HuH-7 (cell line): ENCODE results near the gene TCERG1L.

ENCODE experiments used
- DNase-seq: peaks from one replicate; pipeline ENCODE4 v3.0.0; 2011; ENCODE audit warnings: low spot score

The TCERG1L gene

DNA sequence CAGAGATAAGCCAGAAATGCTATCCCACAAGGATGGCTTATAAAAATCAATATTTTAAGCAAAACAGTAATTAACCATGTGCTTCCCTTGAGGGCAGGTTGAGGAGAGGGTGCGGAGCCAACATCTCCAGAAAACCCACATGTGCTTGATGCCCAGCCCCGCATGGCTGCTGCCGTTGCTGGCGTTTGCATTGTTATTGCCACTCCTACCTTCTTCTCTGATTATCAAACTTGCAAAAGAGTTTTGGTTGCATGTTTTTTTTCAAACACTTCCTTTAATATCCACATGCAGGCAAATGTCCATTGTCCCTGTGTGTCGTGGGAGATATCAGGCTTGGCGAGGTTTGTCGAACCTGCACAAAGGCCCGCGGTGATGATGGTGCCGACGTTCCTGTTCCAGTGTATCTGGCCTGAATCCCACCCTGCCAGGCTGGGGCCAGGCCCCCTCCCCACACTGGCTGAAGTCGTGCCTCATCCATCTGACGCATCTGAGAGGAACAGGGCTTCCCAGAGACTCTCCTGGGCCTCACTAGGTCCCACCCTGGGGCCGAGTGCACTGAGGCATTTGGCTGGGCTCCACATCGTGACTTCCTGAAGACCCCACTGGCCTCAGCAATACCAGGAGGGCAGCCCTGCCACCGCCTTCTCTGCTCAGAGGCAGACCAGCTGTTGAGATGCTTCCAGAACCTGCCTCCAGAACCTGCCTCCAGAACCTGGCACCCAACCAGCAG, 40.9 kb downstream of the TCERG1L start:
- DNase-seq, result no peak

DNA sequence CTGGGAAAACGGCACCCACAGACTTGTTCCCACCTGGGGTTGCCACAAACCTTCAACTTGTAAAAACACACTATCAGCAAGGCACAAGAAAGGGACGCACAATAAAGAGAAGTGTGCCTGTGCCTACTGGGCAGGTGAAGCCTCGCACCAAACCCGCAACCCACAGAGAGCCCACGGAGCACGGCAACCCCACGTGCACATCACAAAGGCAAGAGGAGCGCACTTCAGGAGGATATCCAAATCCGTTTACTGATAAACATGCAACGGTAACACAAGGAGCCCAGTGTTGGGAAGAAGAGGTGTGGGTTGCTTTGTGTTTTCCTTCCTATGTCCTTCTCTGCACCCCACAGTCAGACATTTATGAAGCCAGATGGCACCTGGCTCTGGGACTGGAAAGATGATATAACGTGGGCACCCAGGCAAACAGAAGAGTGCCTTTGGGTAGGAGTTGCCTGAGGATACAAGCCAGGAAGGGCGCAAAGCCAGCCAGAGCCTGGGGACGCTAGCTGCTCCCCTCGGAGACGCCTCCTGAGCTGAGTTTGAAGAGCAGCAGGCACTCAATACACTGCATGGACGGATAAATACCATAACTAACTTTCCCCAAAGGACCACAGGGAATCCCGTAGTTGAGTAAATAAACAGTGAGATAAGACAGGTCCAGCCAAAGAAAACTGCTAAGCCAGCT, 41.6 kb downstream of the TCERG1L start:
- DNase-seq, result no peak

DNA sequence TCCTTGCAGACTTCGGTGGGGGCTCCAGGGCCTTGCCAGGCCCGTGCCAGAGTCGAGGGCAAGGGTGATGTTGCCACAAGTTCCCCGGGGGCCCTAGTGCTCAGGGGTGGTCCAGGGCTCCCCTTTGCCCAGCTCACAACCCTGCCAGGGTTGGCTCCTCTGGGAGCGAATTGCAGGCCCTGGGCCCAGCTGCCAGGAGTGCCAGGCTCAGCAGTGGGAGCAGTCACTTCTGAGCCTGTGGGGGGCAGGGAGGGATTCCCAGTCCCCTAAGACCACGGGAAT, 43.8 kb downstream of the TCERG1L start:
- DNase-seq, result no peak

DNA sequence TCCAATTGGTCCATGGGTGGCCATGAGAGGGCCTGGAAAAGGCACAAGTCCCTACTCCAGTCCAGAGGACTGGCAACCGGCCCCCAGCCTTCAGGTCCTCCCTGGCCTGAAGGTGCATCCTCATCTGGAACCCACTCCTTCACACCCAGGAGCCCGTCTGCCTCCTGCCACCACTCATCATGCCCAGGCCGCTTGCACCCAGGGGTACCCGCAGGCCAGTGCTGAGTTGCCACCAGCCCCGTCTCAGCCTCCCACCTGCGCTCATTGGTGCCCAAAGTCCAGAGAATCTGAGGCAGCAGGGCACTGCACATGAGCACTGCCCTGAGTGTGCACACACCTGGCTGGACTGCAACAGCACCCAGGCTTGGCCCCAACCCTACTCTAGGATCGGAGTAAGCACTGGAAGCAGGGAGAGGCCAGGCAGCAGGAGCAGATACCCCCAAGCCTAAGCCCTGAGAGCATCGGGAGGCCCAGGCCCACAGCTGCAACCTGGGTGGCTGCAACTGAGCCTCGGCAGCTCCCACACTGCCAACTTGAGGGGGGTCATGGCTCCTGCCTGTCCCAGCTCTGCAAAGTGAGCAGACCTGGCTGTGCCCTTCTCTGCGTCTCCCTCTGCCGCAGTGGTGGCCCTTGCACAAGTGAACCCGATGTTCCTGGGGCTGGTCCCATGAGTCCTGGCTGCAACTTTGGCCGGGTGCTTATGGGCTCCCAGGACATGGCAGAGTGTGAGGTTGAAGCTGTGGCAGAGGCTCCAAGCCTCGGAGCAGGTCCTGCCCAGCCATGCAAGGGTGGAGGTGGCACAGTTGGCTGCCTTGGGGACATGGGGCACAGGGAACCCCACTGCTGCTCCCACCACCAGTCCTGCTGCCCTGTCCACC, 44.3 kb downstream of the TCERG1L start:
- DNase-seq, result no peak

DNA sequence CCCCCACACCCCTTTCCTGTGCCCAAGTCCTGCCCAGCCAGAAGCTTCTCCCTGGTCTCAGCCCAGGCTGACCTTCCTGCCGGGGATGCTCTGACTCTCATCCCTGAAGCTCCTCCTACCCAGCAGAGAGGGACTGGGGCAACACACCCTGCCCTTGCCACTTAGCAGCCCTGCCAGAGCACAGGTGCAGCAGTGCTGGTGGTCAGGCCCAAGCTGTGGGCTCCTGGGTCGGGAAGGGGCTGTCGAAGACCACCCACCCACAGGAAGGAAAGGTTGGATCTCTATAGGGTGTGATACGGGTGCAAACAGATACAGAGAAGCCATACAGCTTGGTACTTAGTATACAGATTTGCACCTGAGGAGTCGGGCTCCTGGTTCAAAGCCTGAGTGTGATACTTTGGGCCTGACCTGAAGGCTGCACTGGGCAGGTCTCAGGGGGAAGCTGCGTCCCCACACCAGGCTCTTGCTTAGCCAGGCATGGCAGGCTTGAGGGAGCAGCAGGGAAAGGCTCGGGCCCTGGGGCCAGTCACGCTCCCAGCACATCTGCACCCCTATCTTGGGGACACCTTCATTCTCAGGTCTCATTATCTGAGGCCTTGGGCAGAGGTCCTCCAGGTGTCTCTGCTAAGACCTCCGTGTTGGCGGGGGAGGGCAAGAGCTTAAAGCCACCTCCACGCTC, 47.3 kb downstream of the TCERG1L start:
- no peak for DNase-seq

DNA sequence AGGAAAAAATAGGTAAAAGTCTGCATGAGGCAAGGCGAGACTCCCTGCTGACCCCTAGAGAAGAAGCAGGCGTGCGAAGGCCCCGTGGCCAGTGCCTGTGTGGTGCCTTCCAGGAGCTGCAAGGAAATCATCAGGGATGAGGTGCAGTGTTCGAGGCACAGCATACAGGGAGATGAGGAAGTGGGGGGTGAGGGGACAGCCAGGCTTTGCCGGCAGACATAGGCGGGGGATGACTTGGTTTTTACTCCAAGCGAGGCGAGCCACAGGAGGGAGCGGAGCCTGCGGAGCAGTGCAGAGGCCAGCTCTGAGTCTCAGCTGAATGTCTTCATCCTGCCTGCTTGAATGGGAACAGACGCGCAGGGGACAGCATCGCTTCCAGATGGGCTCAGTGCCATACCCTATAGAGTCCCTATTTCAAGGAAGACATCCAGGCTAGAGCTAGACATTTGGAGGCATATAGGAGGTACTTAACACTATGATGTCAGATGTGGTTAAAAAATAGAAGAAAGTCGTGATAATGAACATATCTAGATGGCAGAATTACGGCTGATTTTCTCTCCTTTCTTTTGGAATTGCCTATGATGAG, 49.5 kb downstream of the TCERG1L start:
- no peak for DNase-seq

DNA sequence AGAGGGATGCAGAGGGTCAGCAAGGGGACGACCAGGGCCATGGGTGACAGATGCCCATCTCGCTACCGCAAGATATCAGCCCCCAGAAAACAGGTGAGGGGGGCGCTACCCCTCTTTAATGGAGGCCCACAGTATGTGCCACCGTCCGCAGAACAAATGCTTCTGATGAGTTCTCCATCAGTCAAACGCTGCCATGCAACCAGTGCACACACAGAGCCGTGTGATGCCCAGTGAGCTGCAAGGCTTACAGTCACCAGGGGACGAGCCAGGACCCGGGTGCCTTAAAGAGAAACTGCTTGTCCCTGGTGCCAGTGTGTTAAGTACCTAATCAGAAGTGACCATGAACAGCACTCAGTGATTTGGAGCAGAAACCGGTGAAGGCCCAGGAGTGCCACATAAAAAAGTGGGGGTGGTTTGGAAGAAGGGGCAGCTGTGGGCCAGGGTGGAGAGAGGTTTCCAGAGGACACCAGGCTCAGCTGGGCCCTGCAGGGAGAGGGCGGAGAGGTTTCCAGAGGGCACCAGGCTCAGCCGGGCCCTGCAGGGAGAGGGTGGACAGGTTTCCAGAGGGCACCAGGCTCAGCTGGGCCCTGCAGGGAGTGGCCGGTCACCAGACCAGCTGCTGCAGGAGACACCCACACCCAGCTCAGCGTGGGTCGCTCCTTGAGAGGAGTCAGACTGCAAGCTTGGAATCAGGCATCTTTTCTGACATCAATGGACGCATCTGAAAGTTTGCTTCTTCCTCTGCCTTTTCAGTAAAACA, 50.9 kb downstream of the TCERG1L start:
- no peak for DNase-seq

DNA sequence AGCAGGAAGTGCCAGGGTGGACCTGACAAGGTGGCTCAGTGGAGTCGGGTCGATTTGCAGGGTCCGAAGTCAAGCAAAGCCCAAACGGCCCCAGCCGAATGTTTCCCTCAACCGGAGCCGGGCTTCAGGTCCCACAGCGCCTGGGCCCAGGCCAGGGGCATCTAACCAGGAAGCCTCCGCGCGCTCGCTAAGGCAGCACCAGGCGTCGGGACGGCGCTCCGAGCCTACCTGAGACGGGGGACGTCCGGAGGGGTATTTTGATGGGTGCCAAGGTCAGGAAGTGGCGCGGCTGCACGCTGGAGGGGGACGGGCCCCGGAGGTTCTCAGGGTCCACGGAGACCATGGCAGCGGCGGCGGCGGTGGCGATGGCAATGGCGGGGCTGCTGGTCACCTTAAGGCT, 51.5 kb downstream of the TCERG1L start:
- DNase-seq, result no peak

DNA sequence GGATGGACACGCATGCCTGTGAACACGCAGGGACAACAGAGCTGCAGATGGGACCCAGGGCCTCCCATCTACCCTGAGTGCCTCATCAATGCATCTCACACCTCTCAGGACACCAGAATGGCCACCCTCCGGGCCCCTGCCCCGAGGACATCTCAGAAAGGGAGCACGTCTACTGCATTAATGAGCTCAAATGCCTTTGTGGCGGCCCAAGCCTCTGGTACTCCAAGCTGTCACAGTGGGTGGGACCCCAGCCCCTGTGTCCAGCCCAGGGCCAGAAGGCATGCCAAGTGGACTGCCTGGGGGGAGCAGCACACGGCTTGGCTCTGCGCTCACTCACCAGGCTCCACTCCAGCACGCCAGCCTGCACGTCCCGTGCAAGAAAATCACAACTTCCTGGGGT, 52.0 kb downstream of the TCERG1L start:
- DNase-seq, result no peak

DNA sequence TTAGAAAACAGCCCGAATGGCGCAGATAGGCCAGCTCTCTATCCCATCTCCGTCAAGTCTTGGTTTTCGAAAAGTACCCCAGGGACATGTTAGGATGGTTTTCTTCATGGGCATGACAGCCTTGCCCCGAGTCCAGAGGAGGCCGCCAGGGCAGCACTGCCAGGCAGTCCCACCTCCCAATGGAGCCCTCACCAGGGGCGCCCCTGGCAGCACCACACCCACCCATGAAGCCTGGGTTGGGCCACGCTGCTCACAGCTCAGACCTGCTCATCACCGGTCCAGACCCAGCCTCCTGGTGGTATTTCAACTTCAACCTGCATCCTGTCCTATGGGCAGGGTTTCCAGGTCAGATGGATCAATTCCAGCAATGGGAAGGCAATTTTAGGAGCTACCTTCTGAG, 53.3 kb downstream of the TCERG1L start:
- DNase-seq, result no peak

DNA sequence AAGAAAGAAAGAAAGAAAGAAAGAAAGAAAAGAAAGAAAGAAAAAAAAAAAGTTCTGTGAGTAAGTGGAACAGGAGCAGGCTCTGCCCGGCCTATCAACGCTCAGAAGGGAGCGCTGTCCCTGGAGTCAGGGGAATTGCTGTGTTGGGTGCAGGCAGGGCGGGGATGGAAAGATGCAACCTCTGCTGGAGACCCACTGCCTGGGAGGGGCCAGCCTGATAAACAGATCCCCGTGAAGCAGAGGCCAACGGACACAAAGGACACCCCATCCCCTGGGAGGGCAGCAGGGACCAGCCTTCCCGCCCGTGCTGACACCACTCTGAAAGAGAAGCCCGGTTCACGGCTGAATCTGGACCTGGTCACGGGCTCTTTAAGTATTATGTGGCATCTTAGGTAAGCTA, 54.5 kb downstream of the TCERG1L start:
- no peak for DNase-seq

DNA sequence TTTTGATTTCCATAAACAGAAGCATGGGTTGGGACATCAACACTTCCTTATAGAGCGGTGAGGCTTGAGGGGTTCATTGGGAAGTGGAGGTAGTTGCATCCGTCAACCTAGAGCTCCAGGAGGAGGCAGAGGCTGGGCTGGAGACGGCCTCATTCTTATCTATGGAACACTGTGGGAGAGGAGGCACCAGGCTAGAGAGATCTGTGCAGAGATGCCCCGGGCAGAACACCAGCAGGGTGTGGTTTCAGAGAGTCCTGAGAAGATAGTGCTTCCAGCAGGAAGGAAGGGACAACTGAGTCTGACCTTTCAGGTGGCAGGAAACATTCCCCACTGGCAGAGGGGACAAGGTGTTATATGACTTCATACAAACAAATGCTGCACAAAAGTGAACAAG, 56.7 kb downstream of the TCERG1L start:
- DNase-seq, result no peak

DNA sequence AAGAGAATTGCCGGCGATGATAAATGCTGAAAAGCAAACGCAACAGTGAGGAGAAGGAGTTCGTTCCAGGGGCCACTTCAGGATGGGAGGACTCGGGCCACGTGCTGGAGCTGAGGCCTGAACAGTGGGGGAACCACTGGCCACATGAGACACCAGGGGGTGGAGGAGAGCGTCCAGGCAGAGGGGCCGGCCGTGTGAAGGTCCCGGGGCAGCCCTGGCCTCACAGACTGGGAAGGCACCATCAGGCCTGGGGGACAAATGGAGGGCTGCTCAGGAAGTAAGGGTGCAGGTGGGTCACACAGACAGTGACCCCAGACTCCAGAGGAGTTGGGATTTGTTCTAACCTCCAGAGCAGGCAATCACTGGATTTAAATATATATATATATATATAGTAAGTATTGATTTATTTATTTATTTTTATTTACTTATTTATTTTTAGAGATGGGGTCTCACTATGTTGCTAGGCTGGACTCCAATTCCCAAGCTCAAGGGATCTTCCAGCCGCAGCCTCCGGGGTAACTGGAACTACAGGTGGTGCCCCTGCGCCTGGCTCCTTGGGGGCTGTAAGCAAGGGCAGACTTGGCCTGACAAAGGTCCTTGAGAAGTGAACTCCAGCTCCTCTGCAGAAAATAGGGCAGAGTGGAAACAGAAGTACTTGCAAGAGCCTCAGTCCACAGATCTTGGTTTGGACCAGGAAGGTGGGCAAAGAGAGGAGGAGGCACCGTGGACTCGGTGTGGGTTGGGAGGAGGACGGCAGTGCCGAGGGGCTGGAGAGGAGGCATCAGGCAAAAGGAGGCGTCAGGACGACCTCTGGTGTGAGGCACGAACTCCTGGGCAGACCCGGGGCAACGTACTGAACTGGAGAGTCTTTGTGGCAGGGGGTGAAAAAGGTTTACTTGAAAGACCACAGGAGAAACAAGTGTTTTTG, 57.3 kb downstream of the TCERG1L start:
- no peak for DNase-seq

DNA sequence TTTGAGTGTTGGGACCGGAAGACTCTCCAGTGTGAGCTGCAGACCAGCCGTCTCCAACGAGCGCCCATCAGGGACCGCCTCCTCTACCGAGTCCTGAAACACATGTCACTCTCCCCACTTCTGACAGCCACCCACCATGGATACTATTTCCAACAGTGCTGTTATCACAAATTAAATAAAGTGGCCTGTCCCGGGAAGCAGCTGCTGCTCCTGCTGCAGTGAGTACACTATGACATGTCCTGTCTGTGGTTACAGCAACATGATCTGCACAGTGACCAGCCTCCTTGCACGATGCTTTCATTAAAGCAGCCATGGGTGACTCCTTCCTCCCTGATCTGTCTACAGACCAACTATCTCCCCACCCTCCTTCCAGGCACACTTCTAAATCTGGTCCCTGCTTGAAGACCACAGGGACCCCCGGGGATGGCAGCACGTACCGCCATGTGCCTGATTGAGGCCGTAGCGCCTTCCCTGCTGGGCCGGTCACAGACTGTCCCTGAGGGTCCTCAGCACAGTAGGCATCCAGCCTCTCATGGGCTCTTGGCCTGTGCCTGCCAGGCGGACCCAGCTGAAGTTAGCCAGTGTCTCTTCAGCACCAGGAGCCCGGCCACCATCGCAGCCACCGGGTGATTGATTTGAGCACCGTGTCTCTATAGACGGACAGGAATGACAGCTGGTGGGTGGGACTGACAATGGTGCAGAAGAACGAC, 58.8 kb downstream of the TCERG1L start:
- no peak for DNase-seq

DNA sequence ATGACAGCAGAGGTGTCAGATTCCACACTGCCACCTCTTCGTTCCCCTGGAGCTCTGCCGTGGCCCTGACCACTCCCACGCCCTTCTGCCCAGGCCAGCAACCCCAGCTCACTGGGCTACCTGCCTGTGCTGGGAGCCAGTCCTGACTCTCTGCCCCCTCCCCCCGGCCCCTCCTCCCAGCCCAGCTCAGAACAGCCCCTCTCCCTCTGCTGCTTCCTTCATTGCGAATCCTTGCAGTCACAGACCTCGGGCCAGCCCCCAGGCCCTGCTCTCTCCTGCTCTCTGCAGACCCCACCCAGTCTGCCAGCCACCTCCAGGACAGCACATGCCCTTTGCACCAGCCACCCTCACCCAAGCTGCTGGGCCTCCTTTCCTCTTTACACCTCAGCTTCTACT, 60.4 kb downstream of the TCERG1L start:
- DNase-seq, result no peak

DNA sequence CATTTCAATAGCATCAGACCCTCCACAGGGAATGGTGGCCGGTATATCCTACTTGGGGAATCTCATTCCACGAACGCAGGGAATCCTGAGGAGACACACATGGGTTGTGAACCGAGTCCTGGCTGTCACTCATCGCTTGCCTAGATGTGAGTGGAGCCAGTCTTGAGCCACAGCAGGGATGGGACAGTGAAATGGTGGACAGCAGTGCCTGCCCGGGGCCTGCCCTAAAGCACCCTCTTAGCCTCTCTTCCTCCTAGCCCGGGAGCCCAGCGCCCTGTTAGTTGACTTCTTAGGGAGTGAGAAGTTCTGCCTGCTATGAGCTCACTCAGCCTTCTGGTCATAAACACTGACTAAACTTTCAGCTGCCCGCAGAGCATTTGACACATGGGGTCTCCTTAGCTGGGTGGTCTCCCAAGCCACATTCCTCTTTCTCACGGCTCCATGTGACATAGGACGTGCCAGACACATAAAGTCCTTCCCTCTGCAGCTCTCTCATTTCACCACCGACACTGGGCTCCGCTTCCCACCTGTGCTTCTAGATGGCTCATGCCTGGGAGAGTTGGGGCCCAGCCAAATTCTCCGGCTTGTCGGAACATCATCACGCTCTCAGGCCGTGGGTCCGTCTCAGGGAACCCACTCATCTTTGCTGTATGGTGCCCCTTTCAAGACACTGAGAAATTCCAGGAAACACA, 60.9 kb downstream of the TCERG1L start:
- no peak for DNase-seq

DNA sequence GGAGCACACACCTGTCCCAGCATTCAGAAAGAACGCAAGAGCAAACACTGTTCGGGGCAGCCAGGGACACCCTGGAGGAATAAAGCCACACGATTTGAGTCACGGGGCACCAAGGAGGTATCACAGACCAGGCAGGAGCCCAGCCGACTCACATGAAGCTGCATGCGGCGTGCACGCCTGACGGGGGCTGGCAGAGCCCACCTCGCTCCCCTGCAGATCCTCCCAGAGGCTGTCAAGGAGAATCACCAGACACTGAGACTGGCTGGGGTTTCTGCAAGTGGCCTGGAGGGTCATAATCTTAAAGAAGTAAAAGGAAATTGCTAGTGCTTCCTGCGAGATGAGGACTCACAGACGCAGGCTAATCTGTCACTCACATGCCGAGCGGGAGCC, 61.6 kb downstream of the TCERG1L start:
- DNase-seq, result no peak

DNA sequence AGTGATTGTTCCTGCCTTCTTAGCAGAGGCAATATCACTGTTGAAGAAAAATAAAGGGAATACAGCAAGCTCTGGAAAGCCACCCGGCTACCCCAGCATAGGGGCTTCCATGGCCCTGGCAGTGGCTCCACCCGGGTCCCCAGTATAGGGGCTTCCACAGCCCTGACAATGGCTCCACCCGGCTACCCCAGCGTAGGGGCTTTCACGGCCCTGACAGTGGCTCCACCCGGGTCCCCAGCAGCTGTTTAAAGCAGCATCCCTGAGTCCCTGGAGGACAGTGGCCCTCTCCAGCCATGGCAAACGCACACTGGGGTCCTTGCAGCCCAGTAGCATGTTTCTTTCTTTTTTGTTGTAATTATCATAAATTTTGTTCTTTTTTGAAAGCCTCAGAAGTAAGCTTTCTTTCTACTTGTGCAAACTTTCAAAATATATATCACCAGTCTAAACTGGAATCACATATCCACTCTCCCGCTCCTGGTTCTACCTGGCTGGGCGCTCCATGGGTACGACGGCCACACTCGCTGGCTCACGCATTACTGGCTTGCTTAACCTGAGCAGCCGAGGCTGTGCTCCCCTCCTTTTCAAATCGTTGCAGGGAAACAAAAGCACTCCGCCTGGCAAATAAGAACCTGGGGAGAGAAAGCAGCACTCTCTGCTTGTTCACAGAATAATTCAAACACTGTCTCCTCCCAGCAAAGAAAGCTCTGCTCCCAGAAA, 62.1 kb downstream of the TCERG1L start:
- DNase-seq, result no peak
